ENCODE results near the gene BICRAL. TPM values are rescaled to one million over a fixed set of nuclear protein-coding genes. Genes with fewer than 3 reads are reported as not detected.

BICRAL gene
- total and polyA plus RNA-seq, 9 of the 15 experiments (the other 6 are each of a cell fraction or from before 2014, with no cell fraction given) = 1.2 to 11.9 (median 5.6) TPM

GRCh38 chr6:42870145-42870936 lies 88.5 kb downstream of the BICRAL start:
- Histone ChIP-seq H3K27me3 (ENCODE audit: control insufficient read depth in 2 of 2, insufficient read depth in 2 of 2, low read length in 2 of 2) (no peaks in the 10 kb centered on the region), H3K9me1 (ENCODE audit: control insufficient read depth, insufficient read depth, low read length) (no peaks in the 10 kb centered on the region), H3K36me3 (ENCODE audit: control insufficient read depth, insufficient read depth, low read length) (peaks cover 20% of the 10 kb centered on the region; the same call in 1 of the 3 replicates), H2AFZ (ENCODE audit: low read depth, low read length) (no peak overlapping the region), H3K4me3 (no peak overlapping the region), H3K27ac (ENCODE audit: extremely low read depth, low read depth, low read length) (no peak overlapping the region), H3K9ac (ENCODE audit: insufficient read depth in 1 of 2, low read depth in 2 of 2, low read length in 2 of 2) (no peak overlapping the region), H3K9me3 (replicated peaks; ENCODE audit: control insufficient read depth, insufficient read depth, low read depth, low read length) (no peaks in the 10 kb centered on the region), H3K4me1 (replicated peaks in 1 of 2; ENCODE audit: control insufficient read depth in 2 of 2, insufficient read depth in 2 of 2, low read length in 2 of 2) (no peaks in the 10 kb centered on the region), H3K4me2 (ENCODE audit: insufficient read depth, low read length) (no peak overlapping the region), H3K79me2 (ENCODE audit: control insufficient read depth, insufficient read depth, low read length) (no peaks in the 10 kb centered on the region), H4K20me1 (replicated peaks; ENCODE audit: control insufficient read depth, insufficient read depth, low read length) (no peaks in the 10 kb centered on the region)
- ChIA-PET POLR2A (interaction anchor here (2.3 kb wide), 1 partner anchor 9 kb away, joined by 10 read pairs; the partner anchor contains the start of gene RPL7L1), CTCF (ENCODE audit: low intra/inter-chr PET ratio) (no interaction called here)
- DNase-seq (ENCODE audit: extremely low read depth in 1 of 4, low spot score in 3 of 4) (no peak), FAIRE-seq (no peak), ATAC-seq (peak; percentile 56)
- intact Hi-C loops (cut with micrococcal nuclease) = loop anchor here (10.0 kb wide), 1 partner anchor 786 kb away; no protein-coding TSS in a partner anchor
- in situ Hi-C loops (cut with MboI) = loop anchor here (5.0 kb wide), 1 partner anchor 133 kb away; no protein-coding TSS in a partner anchor
- WGBS (ENCODE audit: insufficient coverage, low coverage, missing lambda C conversion rate) = 4% methylated on average over 2 of the region's 2 CpGs
- BruUV-seq (replicated peaks) = no TSS peak
- TF ChIP-seq ARID2 (IDR thresholded peaks at IDR 0.05) (no peak), ATF6 (CRISPR knock-in tag; IDR thresholded peaks at IDR 0.05) (no peak), COPS2 (conservative IDR thresholded peaks at IDR 0.05) (no peak), MCM3 (IDR thresholded peaks at IDR 0.05) (no peak), THAP7 (CRISPR knock-in tag; IDR thresholded peaks at IDR 0.05) (no peak), RB1 (IDR thresholded peaks at IDR 0.05; ENCODE audit: low read depth) (no peak), CSDE1 (IDR thresholded peaks at IDR 0.05) (no peak), NELFE (IDR thresholded peaks at IDR 0.05; ENCODE audit: insufficient read depth, insufficient read length) (no peak), SMC3 (conservative IDR thresholded peaks at IDR 0.05; ENCODE audit: insufficient read depth, low read depth, low read length) (no peak), TAF15 (IDR thresholded peaks at IDR 0.05; ENCODE audit: low read depth, low read length) (no peak), HDAC1 (IDR thresholded peaks at IDR 0.05) (no peak), ZNF449 (CRISPR knock-in tag; IDR thresholded peaks at IDR 0.05) (no peak), PHF8 (IDR thresholded peaks at IDR 0.05; ENCODE audit: borderline replicate concordance, low read length) (no peak), MIER1 (IDR thresholded peaks at IDR 0.05; ENCODE audit: low read depth) (no peak), MYC (IDR thresholded peaks at IDR 0.05; ENCODE audit: low read depth, low read length) (no peak), MYC (CRISPR knock-in tag; IDR thresholded peaks at IDR 0.05; ENCODE audit: borderline replicate concordance, low read depth) (no peak), XRCC4 (IDR thresholded peaks at IDR 0.05; ENCODE audit: extremely low read depth, insufficient read depth, insufficient read length) (no peak)

All from K562 (cell line).